Naive thymus-derived CD4-positive, alpha-beta T cell (primary cell): Measurements from ENCODE around the gene PDE6B. TPM values are rescaled to one million over a fixed set of nuclear protein-coding genes. Genes with fewer than 3 reads are reported as not detected.
"Not testable (repeated sequence)": the region's sequence is repeated elsewhere in the genome, so short reads cannot be mapped to it uniquely, and the experiment has no call there.

Experiments
- ATAC-seq: fragments of 150-1000 bp; cut with Tn5 transposase; 2 replicates; pipeline ENCODE4 v1.10.0; 2021; ENCODE audit warnings: mild to moderate bottlenecking, moderate library complexity
- CTCF ChIA-PET: fragments of 350-600 bp; sonication (Branson Sonifier 250); formaldehyde crosslinking; loops from one replicate; lab custom pipeline; 2021; ENCODE audit warnings: antibody characterized with exemption; lab: Charles Lee
- POLR2A ChIA-PET: fragments of 350-600 bp; sonication (Branson Sonifier 250); formaldehyde crosslinking; loops from one replicate; lab custom pipeline; 2021; ENCODE audit warnings: antibody characterized with exemption, inconsistent platforms; lab: Charles Lee
- DNase-seq, 9 donors: peaks; one replicate each; pipeline versions ENCODE4 v3.0.0 to v3.0.0-alpha.2; 2020 to 2022; ENCODE audit warnings: mixed read lengths in 1 of 9
- H3K27ac ChIP-seq: one replicate; pipeline ENCODE4 v1.7.0; 2013; ENCODE audit warnings: mild to moderate bottlenecking, low read depth, low read length, moderate library complexity
- H3K27me3 ChIP-seq, 2 donors: one replicate each; pipeline ENCODE4 v1.7.0; 2013; ENCODE audit warnings: low read length in 2 of 2, mild to moderate bottlenecking in 2 of 2, moderate library complexity in 2 of 2; ENCODE audit not compliant: control insufficient read depth in 2 of 2, insufficient read depth in 2 of 2
- H3K36me3 ChIP-seq, 3 experiments: 1 replicate in 2 of 3; 2 replicates in 1 of 3; pipeline ENCODE4 v1.7.0; 2013; ENCODE audit warnings: low read length in 3 of 3, mild to moderate bottlenecking in 3 of 3, moderate library complexity in 1 of 3; ENCODE audit not compliant: insufficient read depth in 3 of 3, control insufficient read depth in 2 of 3
- H3K4me1 ChIP-seq, 2 donors: one replicate each; pipeline ENCODE4 v1.7.0; 2013; ENCODE audit warnings: low read length in 2 of 2, mild to moderate bottlenecking in 2 of 2, moderate library complexity in 1 of 2; ENCODE audit not compliant: control insufficient read depth in 2 of 2, insufficient read depth in 2 of 2
- H3K4me3 ChIP-seq: 2 replicates; pipeline ENCODE4 v1.7.0; 2013; ENCODE audit warnings: mild to moderate bottlenecking, low read length
- H3K9me3 ChIP-seq, 3 experiments: 1 replicate in 2 of 3; 2 replicates in 1 of 3; pipeline ENCODE4 v1.7.0; 2013; ENCODE audit warnings: low read length in 3 of 3; ENCODE audit not compliant: control insufficient read depth in 2 of 3
- H3K27ac Mint-ChIP-seq, 9 donors: one replicate each; pipeline ENCODE4 v1.8.0; 2020 to 2022; ENCODE audit warnings: mixed read lengths in 9 of 9, mild to moderate bottlenecking in 8 of 9, moderate library complexity in 5 of 9, inconsistent platforms in 2 of 9
- H3K27me3 Mint-ChIP-seq, 5 donors: one replicate each; pipeline ENCODE4 v1.8.0; 2021 to 2022; ENCODE audit warnings: mixed read lengths in 5 of 5, mild to moderate bottlenecking in 1 of 5
- H3K36me3 Mint-ChIP-seq, 5 donors: one replicate each; pipeline ENCODE4 v1.8.0; 2020 to 2022; ENCODE audit warnings: mixed read lengths in 5 of 5, mild to moderate bottlenecking in 3 of 5, inconsistent platforms in 1 of 5
- H3K4me1 Mint-ChIP-seq, 7 donors: one replicate each; pipeline ENCODE4 v1.8.0; 2020 to 2022; ENCODE audit warnings: mixed read lengths in 7 of 7, mild to moderate bottlenecking in 3 of 7, inconsistent platforms in 1 of 7
- H3K4me3 Mint-ChIP-seq, 10 donors: one replicate each; pipeline ENCODE4 v1.8.0; 2020 to 2022; ENCODE audit warnings: mild to moderate bottlenecking in 10 of 10, mixed read lengths in 10 of 10, moderate library complexity in 6 of 10, inconsistent platforms in 2 of 10
- H3K9me3 Mint-ChIP-seq, 11 donors: one replicate each; pipeline ENCODE4 v1.8.0; 2020 to 2022; ENCODE audit warnings: mixed read lengths in 11 of 11, mild to moderate bottlenecking in 4 of 11, inconsistent platforms in 1 of 11, moderate library complexity in 1 of 11
- intact Hi-C, 2 donors: fragments of 100-400 bp; cut with micrococcal nuclease; formaldehyde crosslinking; loops; one replicate each; pipeline ENCODE4 v1.15.1; 2023
- polyA plus RNA-seq, 2 donors: library from polyadenylated mRNA; unstranded; fragments of 300-500 nt; fragmentation: Illumina TruSeq; gene quantifications; one replicate each; pipeline ENCODE4 v1.2.3, GENCODE V29; 2021
- total RNA-seq, 6 experiments: library from RNA in 5 of 6; stranded (reverse) in 5 of 6; gene quantifications; 1 replicate in 5 of 6; 2 replicates in 1 of 6; pipeline ENCODE4 v1.2.3 and lab custom pipeline; 2021 to 2026

The PDE6B gene
- total and polyA plus RNA-seq, 7 experiments from 2014 or later = 13.7 to 28.3 (median 19.8) TPM

DNA sequence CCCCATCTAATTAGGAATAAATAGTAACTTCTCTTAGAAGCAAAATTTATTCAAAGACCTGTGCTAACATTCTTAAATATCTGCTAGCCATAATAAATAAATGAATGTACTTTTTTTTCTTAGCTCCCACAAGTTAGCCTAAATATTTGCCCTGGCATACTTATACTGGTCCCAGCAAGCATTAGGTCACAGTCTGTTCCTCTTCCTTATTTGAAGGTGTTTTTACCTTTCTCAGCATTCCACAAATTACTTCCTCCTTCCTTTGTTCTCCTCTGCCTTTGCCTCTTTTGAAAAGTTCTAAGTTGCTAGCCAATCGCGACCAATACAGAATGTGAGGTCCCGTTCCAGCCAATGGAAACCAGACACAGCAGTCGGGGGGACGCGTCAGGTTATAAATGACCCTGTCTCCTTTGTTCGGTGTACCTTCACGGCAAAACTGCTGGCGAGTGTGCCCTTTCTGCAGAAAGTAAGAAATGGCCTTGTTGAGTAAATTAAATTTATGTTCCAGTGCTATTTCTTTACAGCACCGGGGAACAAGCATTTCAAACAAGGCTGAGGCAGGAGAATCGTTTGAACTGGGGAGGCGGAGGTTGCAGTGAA, 69.1 kb downstream of the PDE6B start:
- H3K27ac Mint-ChIP-seq, H3K4me3 ChIP-seq, DNase-seq, H3K36me3 Mint-ChIP-seq, H3K4me3 Mint-ChIP-seq, H3K4me1 ChIP-seq, H3K9me3 ChIP-seq, H3K9me3 Mint-ChIP-seq, H3K36me3 ChIP-seq, H3K27ac ChIP-seq, ATAC-seq, H3K4me1 Mint-ChIP-seq, H3K27me3 ChIP-seq, intact Hi-C loops: not testable (repeated sequence)
- POLR2A ChIA-PET = interaction anchor here (0.6 kb wide), 1 partner anchor 160 kb away, joined by 6 read pairs; no protein-coding TSS in a partner anchor
- H3K27me3 Mint-ChIP-seq = peaks cover 0 to 28% (median 4%) of the 10 kb centered on the region in 5 donors
- CTCF ChIA-PET = interaction anchor here (0.7 kb wide), 1 partner anchor 214 kb away, joined by 3 read pairs; no protein-coding TSS in a partner anchor

DNA sequence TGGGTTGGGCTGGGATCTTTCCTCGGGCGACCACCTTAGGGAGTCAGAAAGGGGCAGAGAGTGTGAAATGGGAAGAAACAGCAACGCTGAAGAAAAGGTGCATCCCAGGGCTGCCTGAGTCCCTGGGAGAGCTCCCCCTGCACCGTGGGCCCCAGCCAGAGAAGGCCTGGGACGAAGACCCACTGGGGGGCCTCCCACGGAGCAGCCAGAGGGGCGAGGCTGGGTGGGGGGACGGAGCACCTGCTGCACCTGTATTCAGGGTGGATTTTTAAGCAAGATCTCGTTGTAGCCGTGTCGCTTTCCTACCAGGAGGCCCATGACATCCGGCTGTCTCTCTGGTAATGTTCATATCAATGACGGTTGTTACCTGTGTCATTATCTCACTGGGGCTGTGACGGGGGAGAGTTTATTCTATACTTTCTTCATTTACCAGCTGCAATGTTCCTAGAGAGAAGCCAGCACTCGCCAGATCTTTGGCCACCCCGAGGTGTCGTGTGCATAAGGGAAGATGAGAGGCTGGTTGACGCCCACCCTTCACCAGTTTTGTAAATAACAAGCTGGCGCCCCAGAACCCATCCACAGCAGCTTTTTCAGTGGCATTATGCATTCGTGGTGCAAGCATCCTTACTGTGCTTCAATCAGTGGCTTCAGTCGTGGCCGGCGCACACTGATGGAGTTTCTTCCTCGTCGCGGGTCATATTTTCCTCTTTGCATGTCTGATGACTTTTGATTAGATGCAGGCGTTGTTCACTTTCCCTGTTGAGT, 74.6 kb downstream of the PDE6B start:
- peaks cover 0 to 3% (median 0%) of the 10 kb centered on the region in 11 donors for H3K9me3 Mint-ChIP-seq
- ATAC-seq = no peak
- peaks cover 0 to 5% (median 0%) of the 10 kb centered on the region in 5 donors for H3K27me3 Mint-ChIP-seq
- ChIA-PET POLR2A (no interaction called here), CTCF (no interaction called here)
- H3K4me3 ChIP-seq = no peak overlapping the region
- H3K27me3 ChIP-seq = no peaks in the 10 kb centered on the region
- peaks cover 1 to 2% of the 10 kb centered on the region in 2 donors for H3K4me1 ChIP-seq
- H3K4me1 Mint-ChIP-seq = peaks cover 0 to 18% (median 4%) of the 10 kb centered on the region in 7 donors
- intact Hi-C loops = no loop called here
- peaks cover 0 to 3% (median 0%) of the 10 kb centered on the region in 5 donors for H3K36me3 Mint-ChIP-seq
- DNase-seq = no peak
- no peak overlapping the region for H3K27ac ChIP-seq
- H3K27ac Mint-ChIP-seq = peak overlapping the region in 2 of 9 donors; percentile 75 to 96
- H3K9me3 ChIP-seq = no peaks in the 10 kb centered on the region
- H3K36me3 ChIP-seq = no peaks in the 10 kb centered on the region
- H3K4me3 Mint-ChIP-seq = peak overlapping the region in 1 of 10 donors; percentile 81

DNA sequence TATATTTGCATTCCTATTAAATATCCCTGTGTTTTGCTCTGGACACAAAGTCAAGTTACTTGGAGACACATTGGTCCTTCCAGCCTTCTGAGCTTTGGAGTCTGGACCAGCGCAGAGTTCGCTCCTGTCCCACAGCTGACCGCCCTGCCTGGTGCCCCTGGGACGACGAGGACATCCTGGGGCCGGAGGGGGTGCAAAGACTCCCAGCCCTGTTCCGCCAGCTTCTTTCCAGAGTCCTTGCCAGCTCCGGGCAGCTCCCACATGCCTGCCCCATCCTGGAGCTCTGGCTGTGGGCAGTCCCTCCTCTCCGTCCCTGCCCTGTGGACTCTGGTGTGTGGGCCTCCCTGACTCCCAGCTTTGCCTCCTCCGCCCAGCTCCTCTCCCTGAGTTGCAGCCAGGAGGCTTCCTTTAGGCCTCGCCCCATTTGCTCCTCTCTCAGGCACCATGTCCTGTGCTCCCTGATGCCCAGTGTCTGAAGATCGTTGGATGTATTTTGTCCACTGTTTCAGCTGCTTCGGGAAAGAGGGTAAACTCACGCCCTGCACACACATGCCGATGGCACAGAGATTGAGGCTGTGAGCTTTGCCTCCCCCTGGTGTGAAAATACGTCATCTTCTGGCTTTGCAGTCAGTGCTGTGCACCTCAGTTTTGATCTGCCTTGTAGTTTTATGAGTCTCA, 75.4 kb downstream of the PDE6B start:
- ChIA-PET CTCF (no interaction called here), POLR2A (no interaction called here)
- peak overlapping the region in 1 of 10 donors; percentile 20 for H3K4me3 Mint-ChIP-seq
- Histone ChIP-seq H3K9me3 (no peaks in the 10 kb centered on the region), H3K4me1 (peaks cover 5% of the 10 kb centered on the region in 2 donors), H3K27ac (no peak overlapping the region), H3K36me3 (no peaks in the 10 kb centered on the region), H3K27me3 (no peaks in the 10 kb centered on the region), H3K4me3 (no peak overlapping the region)
- no peak for ATAC-seq
- intact Hi-C loops = no loop called here
- peaks cover 0 to 3% (median 0%) of the 10 kb centered on the region in 5 donors for H3K27me3 Mint-ChIP-seq
- peaks cover 0 to 22% (median 4%) of the 10 kb centered on the region in 7 donors for H3K4me1 Mint-ChIP-seq
- peaks cover 0 to 3% (median 0%) of the 10 kb centered on the region in 5 donors for H3K36me3 Mint-ChIP-seq
- H3K9me3 Mint-ChIP-seq = peaks cover 0 to 3% (median 0%) of the 10 kb centered on the region in 11 donors
- H3K27ac Mint-ChIP-seq = peak overlapping the region in 2 of 9 donors; percentile 16 to 64
- no peak for DNase-seq

DNA sequence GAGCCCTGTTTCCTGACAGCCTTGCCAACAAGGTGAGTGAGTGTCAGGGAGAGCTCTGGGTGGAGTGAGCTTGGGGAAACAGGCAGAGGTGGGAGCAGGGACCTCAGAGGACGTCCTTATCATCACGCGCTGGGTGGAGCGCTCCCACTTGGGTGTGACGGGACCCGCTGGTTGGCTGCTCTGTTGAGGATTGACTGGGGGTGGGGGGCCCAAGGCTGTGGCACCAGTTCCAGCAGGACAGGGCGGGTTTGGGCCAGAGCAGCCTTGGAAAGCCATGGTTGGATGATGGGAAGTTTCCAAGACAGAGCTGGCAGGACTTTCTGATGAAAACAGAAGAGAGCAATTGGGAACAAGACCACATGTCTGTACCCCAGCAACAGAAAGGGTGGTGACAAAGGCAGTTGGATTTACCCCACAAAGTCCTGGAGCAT, 77.3 kb downstream of the PDE6B start:
- Histone ChIP-seq H3K27ac (no peak overlapping the region), H3K27me3 (no peaks in the 10 kb centered on the region), H3K4me3 (no peak overlapping the region), H3K4me1 (peaks cover 5 to 9% of the 10 kb centered on the region in 2 donors), H3K9me3 (no peaks in the 10 kb centered on the region), H3K36me3 (no peaks in the 10 kb centered on the region)
- intact Hi-C loops = no loop called here
- Mint-ChIP-seq H3K4me1 (peaks cover 0 to 22% (median 5%) of the 10 kb centered on the region in 7 donors), H3K27ac (peak overlapping the region in 1 of 9 donors; percentile 60), H3K27me3 (no peaks in the 10 kb centered on the region), H3K9me3 (peaks cover 0 to 3% (median 0%) of the 10 kb centered on the region in 11 donors), H3K36me3 (peaks cover 0 to 3% (median 0%) of the 10 kb centered on the region in 5 donors), H3K4me3 (peak overlapping the region in 2 of 10 donors; percentile 7 to 47)
- DNase-seq = no peak
- ChIA-PET POLR2A (no interaction called here), CTCF (no interaction called here)
- ATAC-seq = no peak

DNA sequence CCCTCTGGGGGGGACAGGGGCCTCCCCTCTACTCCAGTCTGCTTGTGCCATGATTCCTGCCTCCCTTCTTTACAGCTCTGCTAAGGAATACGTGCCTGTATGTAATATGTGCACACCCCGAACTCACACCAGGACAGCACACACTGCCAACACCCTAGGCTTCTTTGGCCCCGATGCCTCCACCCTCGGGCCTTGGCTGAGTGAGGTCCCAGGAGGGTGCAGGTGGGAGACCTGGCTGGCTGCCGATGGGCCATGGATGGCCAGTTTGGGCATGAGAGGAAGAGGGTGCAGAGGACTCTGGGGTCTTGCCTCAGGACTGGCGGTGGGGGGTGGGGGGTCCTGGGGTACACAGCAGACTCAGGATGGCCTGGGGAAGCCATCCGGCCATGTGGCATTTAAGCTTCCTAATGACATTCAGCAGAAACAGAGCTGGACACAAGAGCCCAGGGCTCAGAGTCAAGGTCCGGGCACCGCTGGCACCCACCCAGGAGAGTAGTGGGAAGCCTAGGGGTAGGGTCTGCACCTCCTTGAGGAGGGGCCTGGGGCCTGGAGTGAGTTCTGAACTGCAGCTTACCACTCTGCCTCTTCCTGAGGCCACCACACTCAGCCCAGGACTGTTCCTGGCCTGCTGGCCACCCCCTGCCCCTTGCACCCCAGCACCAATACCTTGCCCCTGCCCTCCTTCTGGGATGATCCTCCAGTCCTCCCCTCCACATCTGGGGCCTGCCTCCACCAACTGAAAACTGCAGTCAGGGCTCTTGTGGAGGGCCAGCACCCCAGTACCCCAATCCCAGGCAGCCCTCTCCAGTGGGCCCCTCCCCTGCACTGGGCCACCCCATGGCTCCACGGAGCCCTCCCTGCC, 78.2 kb downstream of the PDE6B start:
- peaks cover 2 to 23% (median 10%) of the 10 kb centered on the region in 7 donors for H3K4me1 Mint-ChIP-seq
- H3K9me3 Mint-ChIP-seq = peaks cover 0 to 3% (median 0%) of the 10 kb centered on the region in 11 donors
- peaks cover 0 to 4% (median 0%) of the 10 kb centered on the region in 5 donors for H3K36me3 Mint-ChIP-seq
- Histone ChIP-seq H3K27ac (no peak overlapping the region), H3K9me3 (no peaks in the 10 kb centered on the region), H3K36me3 (no peaks in the 10 kb centered on the region), H3K4me1 (peaks cover 8 to 9% of the 10 kb centered on the region in 2 donors), H3K27me3 (no peaks in the 10 kb centered on the region), H3K4me3 (no peak overlapping the region)
- POLR2A ChIA-PET = no interaction called here
- intact Hi-C loops = loop anchor here (2.0 kb wide), 3 partner anchors 229 to 367 kb away; partner anchors contain the start of genes FGFRL1 (in 1 of the 2), GAK (in 1 of the 2), TMEM175 (in 1 of the 2) and ZNF141 (in 1 of the 2)
- DNase-seq = no peak
- H3K27ac Mint-ChIP-seq = no peak overlapping the region
- no peak for ATAC-seq
- H3K4me3 Mint-ChIP-seq = peak overlapping the region in 1 of 10 donors; percentile 87
- CTCF ChIA-PET = no interaction called here
- H3K27me3 Mint-ChIP-seq = no peaks in the 10 kb centered on the region
